Tibial nerve (tissue), 4 donors: ENCODE results near the gene LCE1F. TPM values are rescaled to one million over a fixed set of nuclear protein-coding genes. Genes with fewer than 3 reads are reported as not detected.

Experiments used
- DNase-seq, 2 donors: peaks; one replicate each; pipeline ENCODE4 v3.0.0-alpha.2; 2019; ENCODE audit warnings: low spot score in 2 of 2
- H3K27ac ChIP-seq, 4 donors: fragments of 200-600 bp; sonication (generic) in 3 of 4; one replicate each; pipeline ENCODE4 v1.5.1; 2017 to 2019; ENCODE audit warnings: mild to moderate bottlenecking in 1 of 4
- H3K27me3 ChIP-seq, 2 donors: fragments of 200-600 bp; sonication (generic) in 1 of 2; one replicate each; pipeline versions ENCODE4 v1.5.1 to v1.6.0; 2017 to 2019
- H3K36me3 ChIP-seq, 3 donors: fragments of 200-600 bp; sonication (generic); one replicate each; pipeline ENCODE4 v1.5.1; 2018 to 2019
- H3K4me1 ChIP-seq, 4 donors: fragments of 200-600 bp; sonication (generic) in 3 of 4; one replicate each; pipeline ENCODE4 v1.5.1; 2017 to 2019
- H3K4me3 ChIP-seq, 4 donors: fragments of 200-600 bp; sonication (generic) in 3 of 4; one replicate each; pipeline ENCODE4 v1.5.1; 2017 to 2019; ENCODE audit warnings: mild to moderate bottlenecking in 1 of 4, moderate library complexity in 1 of 4
- H3K9me3 ChIP-seq, 4 donors: fragments of 200-600 bp; sonication (generic) in 3 of 4; one replicate each; pipeline ENCODE4 v1.5.1; 2017 to 2019
- CTCF ChIP-seq, 5 experiments: fragments of 200-600 bp in 3 of 5; fragments of 450-650 bp in 2 of 5; sonication (generic) in 3 of 5; IDR thresholded peaks; one replicate each; pipeline ENCODE4 v1.5.1; 2016 to 2019; ENCODE audit warnings: antibody characterized with exemption in 5 of 5, mild to moderate bottlenecking in 3 of 5, moderate library complexity in 2 of 5
- EP300 ChIP-seq, 2 donors: sonication (generic); formaldehyde crosslinking; IDR thresholded peaks; one replicate each; pipeline ENCODE4 v1.6.1; 2017; ENCODE audit warnings: antibody characterized with exemption in 2 of 2, mild to moderate bottlenecking in 1 of 2
- POLR2A ChIP-seq, 2 donors: fragments of 450-650 bp; IDR thresholded peaks; one replicate each; pipeline ENCODE4 v1.6.1; 2017; ENCODE audit warnings: antibody characterized with exemption in 2 of 2, mild to moderate bottlenecking in 2 of 2, moderate library complexity in 2 of 2
- WGBS, 2 donors: methylation state at CpG; one replicate each; pipeline ENCODE4 v1.1.5; 2018; 5-methylcytosine and 5-hydroxymethylcytosine counted together
- total RNA-seq, 4 donors: library from RNA; depleted of rRNA; stranded (reverse); fragments of >200 nt; gene quantifications; one replicate each; pipeline ENCODE4 v1.1.0, GENCODE V29; 2016

The LCE1F gene
- total RNA-seq, 4 donors from 2014 or later = not detected

- 47 to 56% methylated on average over 1 of the region's 1 CpG for WGBS, 2 donors
- TF ChIP-seq CTCF (IDR thresholded peaks at IDR 0.05) (no peak), POLR2A (IDR thresholded peaks at IDR 0.05) (no peak), EP300 (IDR thresholded peaks at IDR 0.05) (no peak)
- no peaks in the 10 kb centered on the region for H3K36me3 ChIP-seq
Measured at GRCh38 chr1:152747831-152748230, 27.1 kb upstream of the LCE1F start.

GRCh38 chr1:152752225-152752624, 22.7 kb upstream of the LCE1F start:
- WGBS, 2 donors = 39 to 42% methylated on average over 1 of the region's 1 CpG
- no peaks in the 10 kb centered on the region for H3K27me3 ChIP-seq

More at GRCh38 chr1:152747831-152748230, 27.1 kb upstream of the LCE1F start:
- DNase-seq = no peak
- H3K4me1 ChIP-seq = no peaks in the 10 kb centered on the region
- H3K27me3 ChIP-seq = no peaks in the 10 kb centered on the region
- H3K9me3 ChIP-seq = no peaks in the 10 kb centered on the region
- no peak overlapping the region for H3K4me3 ChIP-seq
- H3K27ac ChIP-seq = no peak overlapping the region

GRCh38 chr1:152753586-152753985, 21.4 kb upstream of the LCE1F start:
- Histone ChIP-seq H3K4me3 (no peak overlapping the region), H3K27ac (no peak overlapping the region), H3K36me3 (no peaks in the 10 kb centered on the region), H3K9me3 (no peaks in the 10 kb centered on the region), H3K27me3 (no peaks in the 10 kb centered on the region), H3K4me1 (no peaks in the 10 kb centered on the region)
- WGBS, 2 donors = 27 to 31% methylated on average over 1 of the region's 1 CpG
- TF ChIP-seq CTCF (IDR thresholded peaks at IDR 0.05) (no peak), POLR2A (IDR thresholded peaks at IDR 0.05) (no peak), EP300 (IDR thresholded peaks at IDR 0.05) (no peak)
- no peak for DNase-seq

More at GRCh38 chr1:152752225-152752624, 22.7 kb upstream of the LCE1F start:
- no peaks in the 10 kb centered on the region for H3K4me1 ChIP-seq
- no peak for DNase-seq
- H3K27ac ChIP-seq = no peak overlapping the region
- no peak overlapping the region for H3K4me3 ChIP-seq
- TF ChIP-seq CTCF (IDR thresholded peaks at IDR 0.05) (no peak), POLR2A (IDR thresholded peaks at IDR 0.05) (no peak), EP300 (IDR thresholded peaks at IDR 0.05) (no peak)
- H3K9me3 ChIP-seq = no peaks in the 10 kb centered on the region
- no peaks in the 10 kb centered on the region for H3K36me3 ChIP-seq

- no peak for TF ChIP-seq EP300 (IDR thresholded peaks at IDR 0.05)
- TF ChIP-seq POLR2A (IDR thresholded peaks at IDR 0.05) = no peak
- no peak for TF ChIP-seq CTCF (IDR thresholded peaks at IDR 0.05)
- no peaks in the 10 kb centered on the region for H3K27me3 ChIP-seq
- no peak for DNase-seq
- no peaks in the 10 kb centered on the region for H3K36me3 ChIP-seq
- no peaks in the 10 kb centered on the region for H3K9me3 ChIP-seq
- no peak overlapping the region for H3K27ac ChIP-seq
- no peaks in the 10 kb centered on the region for H3K4me1 ChIP-seq
- 76 to 88% methylated on average over 2 of the region's 2 CpGs for WGBS, 2 donors
- no peak overlapping the region for H3K4me3 ChIP-seq
Measured at GRCh38 chr1:152756872-152757271, 18.1 kb upstream of the LCE1F start.

- no peak for TF ChIP-seq EP300 (IDR thresholded peaks at IDR 0.05)
- no peak for TF ChIP-seq POLR2A (IDR thresholded peaks at IDR 0.05)
- TF ChIP-seq CTCF (IDR thresholded peaks at IDR 0.05) = no peak
- DNase-seq = no peak
- Histone ChIP-seq H3K4me1 (no peaks in the 10 kb centered on the region), H3K36me3 (no peaks in the 10 kb centered on the region), H3K4me3 (no peak within 1 kb of the TSS), H3K9me3 (no peaks in the 10 kb centered on the region), H3K27me3 (no peaks in the 10 kb centered on the region), H3K27ac (no peak within 1 kb of the TSS)
- WGBS, 2 donors = 69 to 82% methylated on average over 4 to 6 of the region's 6 CpGs
Measured at GRCh38 chr1:152757747-152758146, 17.2 kb upstream of the LCE1F start, which contains the start of gene KPRP. TSS of gene KPRP (plus strand) at chr1:152758025. CDS start at chr1:152759589, 1,564 bp downstream.
